ENCODE results near the gene IGSF23.

IGSF23 gene

DNA sequence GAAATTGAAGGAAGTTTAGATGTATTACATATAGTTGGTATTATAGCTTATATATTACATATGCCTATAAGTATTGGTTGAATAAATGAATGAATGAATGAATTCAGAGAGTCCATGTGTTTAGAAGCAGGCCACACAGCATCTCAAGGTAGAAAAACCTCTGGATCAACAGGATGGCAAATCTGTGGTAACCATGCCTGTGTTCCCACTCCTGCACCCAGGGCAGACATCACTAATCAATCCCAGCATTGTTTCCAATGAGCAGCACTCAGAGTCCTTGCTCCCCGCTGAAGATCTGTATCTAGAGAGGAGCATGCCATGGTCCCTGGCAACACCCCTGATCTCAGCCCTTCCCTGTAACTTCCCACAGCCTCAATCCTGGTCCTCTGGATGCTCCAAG lies 58.9 kb downstream of the IGSF23 start:
- H3K27ac ChIP-seq: no peak overlapping the region
- TF ChIP-seq, protein P1, sequence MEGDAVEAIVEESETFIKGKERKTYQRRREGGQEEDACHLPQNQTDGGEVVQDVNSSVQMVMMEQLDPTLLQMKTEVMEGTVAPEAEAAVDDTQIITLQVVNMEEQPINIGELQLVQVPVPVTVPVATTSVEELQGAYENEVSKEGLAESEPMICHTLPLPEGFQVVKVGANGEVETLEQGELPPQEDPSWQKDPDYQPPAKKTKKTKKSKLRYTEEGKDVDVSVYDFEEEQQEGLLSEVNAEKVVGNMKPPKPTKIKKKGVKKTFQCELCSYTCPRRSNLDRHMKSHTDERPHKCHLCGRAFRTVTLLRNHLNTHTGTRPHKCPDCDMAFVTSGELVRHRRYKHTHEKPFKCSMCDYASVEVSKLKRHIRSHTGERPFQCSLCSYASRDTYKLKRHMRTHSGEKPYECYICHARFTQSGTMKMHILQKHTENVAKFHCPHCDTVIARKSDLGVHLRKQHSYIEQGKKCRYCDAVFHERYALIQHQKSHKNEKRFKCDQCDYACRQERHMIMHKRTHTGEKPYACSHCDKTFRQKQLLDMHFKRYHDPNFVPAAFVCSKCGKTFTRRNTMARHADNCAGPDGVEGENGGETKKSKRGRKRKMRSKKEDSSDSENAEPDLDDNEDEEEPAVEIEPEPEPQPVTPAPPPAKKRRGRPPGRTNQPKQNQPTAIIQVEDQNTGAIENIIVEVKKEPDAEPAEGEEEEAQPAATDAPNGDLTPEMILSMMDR (IDR thresholded peaks at IDR 0.05): no peak
- TF ChIP-seq ZFX (IDR thresholded peaks at IDR 0.05; ENCODE audit: borderline replicate concordance): no peak

DNA sequence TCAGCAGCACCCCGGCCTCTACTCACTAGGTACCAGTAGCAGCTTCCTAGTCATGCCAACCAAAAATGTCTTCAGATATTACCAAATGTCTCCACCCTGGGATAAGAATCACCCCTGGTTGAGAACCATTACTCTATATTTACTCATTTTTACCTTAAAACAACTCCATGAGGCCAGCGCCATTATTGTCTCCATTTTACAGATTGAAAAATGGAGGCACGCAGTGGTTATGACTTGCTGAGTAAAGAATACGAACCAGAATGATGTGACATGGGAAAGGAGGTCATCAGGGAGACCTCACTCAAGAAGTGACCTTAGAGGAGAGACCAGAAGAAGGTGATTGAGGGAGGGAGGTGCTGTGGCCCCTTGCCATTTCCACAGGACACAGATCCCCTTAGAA lies 60.1 kb downstream of the IGSF23 start:
- H3K27ac ChIP-seq: no peak overlapping the region
- no peak for TF ChIP-seq ZFX (IDR thresholded peaks at IDR 0.05; ENCODE audit: borderline replicate concordance)
- TF ChIP-seq, protein P1 (IDR thresholded peaks at IDR 0.05): no peak

DNA sequence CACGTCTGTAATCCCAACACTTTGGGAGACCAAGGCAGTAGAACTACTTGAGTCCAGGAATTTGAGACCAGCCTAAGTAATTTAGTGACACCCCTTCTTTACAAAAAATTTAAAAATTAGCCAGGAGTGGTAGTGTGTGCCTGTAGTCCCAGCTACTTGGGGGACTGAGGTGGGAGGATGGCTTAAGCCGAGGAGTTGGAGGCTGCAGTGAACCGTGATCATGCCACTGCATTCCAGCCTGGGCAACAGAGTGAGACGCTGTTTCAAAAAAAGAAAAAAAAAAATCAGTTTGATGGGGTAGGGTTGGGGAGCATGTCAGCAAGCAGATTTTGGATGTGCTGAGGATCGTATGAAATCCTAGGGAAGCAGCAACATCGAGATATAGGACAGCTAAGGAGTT lies 62.2 kb downstream of the IGSF23 start:
- TF ChIP-seq, protein P1 (IDR thresholded peaks at IDR 0.05): no peak
- TF ChIP-seq ZFX (IDR thresholded peaks at IDR 0.05; ENCODE audit: borderline replicate concordance): no peak
- H3K27ac ChIP-seq: no peak overlapping the region

DNA sequence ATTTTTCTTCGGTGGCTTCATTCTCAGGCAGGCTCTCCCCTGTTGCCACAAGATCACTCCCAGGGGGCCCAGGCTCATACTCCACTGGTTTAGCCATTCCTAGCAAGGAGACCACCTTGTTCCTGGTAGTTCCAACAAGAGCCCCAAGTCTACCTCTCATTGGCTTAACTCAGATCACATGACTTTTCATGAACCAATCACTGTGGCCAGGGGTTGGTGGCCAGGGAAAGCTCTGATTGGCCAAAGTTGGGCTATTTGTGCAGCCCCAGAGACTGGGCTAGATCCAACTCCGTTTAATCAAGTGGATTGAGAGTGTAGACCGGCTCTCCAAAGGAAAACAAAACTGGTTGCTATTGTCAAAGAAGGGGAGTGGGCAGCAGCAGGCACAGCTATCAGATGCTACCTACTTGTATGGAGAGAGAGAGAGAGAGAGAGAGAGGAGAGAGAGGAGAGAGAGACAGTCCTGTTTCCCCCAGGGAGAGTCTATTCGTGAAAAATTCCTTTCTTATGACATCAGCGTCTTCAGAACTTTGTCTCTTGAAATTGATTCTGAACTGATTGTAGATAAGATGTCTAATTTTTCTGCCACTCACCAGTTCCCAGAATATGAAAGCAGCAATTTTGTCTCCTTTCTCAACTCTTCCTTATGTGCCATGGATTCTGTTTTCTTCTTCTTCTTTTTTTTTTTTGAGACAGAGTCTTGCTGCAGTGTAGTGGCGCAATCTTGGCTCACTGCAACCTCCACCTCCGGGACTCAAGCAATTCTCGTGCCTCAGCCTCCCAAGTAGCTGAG lies 63.9 kb downstream of the IGSF23 start:
- TF ChIP-seq, protein P1 (IDR thresholded peaks at IDR 0.05): no peak
- no peak for TF ChIP-seq ZFX (IDR thresholded peaks at IDR 0.05; ENCODE audit: borderline replicate concordance)
- peak overlapping the region; percentile 37; the same call in 1 of the 2 replicates for H3K27ac ChIP-seq

DNA sequence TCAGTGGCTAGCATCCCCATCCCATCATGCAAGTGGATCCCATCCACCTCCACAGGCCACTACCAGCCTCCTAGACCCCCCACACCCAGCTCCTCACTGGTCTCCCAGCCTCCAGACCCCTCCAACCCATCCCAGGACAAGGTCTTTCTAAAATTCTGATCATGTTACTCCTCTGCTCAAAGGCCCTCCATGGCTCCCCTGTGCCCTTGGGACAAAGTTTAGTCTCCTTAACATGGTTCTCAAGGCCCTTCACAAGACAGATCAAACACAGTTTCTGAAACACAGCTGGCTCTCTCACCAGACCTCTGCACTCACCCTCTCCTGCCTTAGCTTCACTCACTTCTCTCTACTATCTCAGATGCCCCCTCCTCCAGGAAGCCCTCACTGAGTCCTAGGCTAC lies 67.2 kb downstream of the IGSF23 start:
- TF ChIP-seq, protein P1 (IDR thresholded peaks at IDR 0.05): no peak
- TF ChIP-seq ZFX (IDR thresholded peaks at IDR 0.05; ENCODE audit: borderline replicate concordance): no peak
- no peak overlapping the region for H3K27ac ChIP-seq

GRCh38 chr19:44681992-44682790 lies 68.8 kb downstream of the IGSF23 start:
- no peak for TF ChIP-seq ZFX (IDR thresholded peaks at IDR 0.05; ENCODE audit: borderline replicate concordance)
- TF ChIP-seq, protein P1 (IDR thresholded peaks at IDR 0.05): no peak
- no peak overlapping the region for H3K27ac ChIP-seq

GRCh38 chr19:44682807-44683206 lies 69.4 kb downstream of the IGSF23 start:
- H3K27ac ChIP-seq: no peak overlapping the region
- no peak for TF ChIP-seq ZFX (IDR thresholded peaks at IDR 0.05; ENCODE audit: borderline replicate concordance)
